HG03469 (cell line): Measurements from ENCODE around the gene SLC22A7.
"Not testable (repeated sequence)": the region's sequence is repeated elsewhere in the genome, so short reads cannot be mapped to it uniquely, and the experiment has no call there.

ENCODE experiments used
- ATAC-seq: cut with Tn5 transposase; IDR thresholded peaks from one replicate; pipeline ENCODE4 v1.9.1; 2021; ENCODE audit warnings: mild to moderate bottlenecking, moderate library complexity, moderate number of reproducible peaks; ENCODE audit not compliant: unreplicated experiment

The SLC22A7 gene

GRCh38 chr6:43299338-43300293 lies 1.6 kb downstream of the SLC22A7 start:
- no peak for ATAC-seq

GRCh38 chr6:43301081-43301870 lies 3.2 kb downstream of the SLC22A7 start:
- no peak for ATAC-seq

- no peak for ATAC-seq
Observed at GRCh38 chr6:43302126-43302525, 4.1 kb downstream of the SLC22A7 start.

GRCh38 chr6:43303006-43303405 lies 4.9 kb downstream of the SLC22A7 start:
- ATAC-seq = not testable (repeated sequence)

GRCh38 chr6:43303751-43304331 lies 5.8 kb downstream of the SLC22A7 start:
- no peak for ATAC-seq

- ATAC-seq = no peak
Observed at GRCh38 chr6:43304361-43304760, 6.3 kb downstream of the SLC22A7 start.

GRCh38 chr6:43304882-43305281 lies 6.8 kb downstream of the SLC22A7 start:
- ATAC-seq = no peak

GRCh38 chr6:43306086-43306485 lies 8.0 kb downstream of the SLC22A7 start:
- ATAC-seq = no peak

- no peak for ATAC-seq
Observed at GRCh38 chr6:43307451-43308100, 9.5 kb downstream of the SLC22A7 start.

GRCh38 chr6:43308101-43308989 lies 10.3 kb downstream of the SLC22A7 start, which contains the start of gene CRIP3:
CRIP3 (minus strand) TSS chr6:43308826; CDS start chr6:43308792, 34 bp downstream.
- no peak for ATAC-seq

- ATAC-seq = no peak
Observed at GRCh38 chr6:43308990-43309477, 11.0 kb downstream of the SLC22A7 start.

- ATAC-seq = no peak
Observed at GRCh38 chr6:43310134-43310533, 12.1 kb downstream of the SLC22A7 start.

- ATAC-seq = no peak
Observed at GRCh38 chr6:43310624-43311023, 12.6 kb downstream of the SLC22A7 start.

GRCh38 chr6:43311666-43312065 lies 13.6 kb downstream of the SLC22A7 start:
- no peak for ATAC-seq

- no peak for ATAC-seq
Observed at GRCh38 chr6:43313813-43314212, 15.8 kb downstream of the SLC22A7 start.

- ATAC-seq = no peak
Observed at GRCh38 chr6:43318011-43318410, 20.0 kb downstream of the SLC22A7 start.

- ATAC-seq = no peak
Observed at GRCh38 chr6:43325876-43326275, 27.8 kb downstream of the SLC22A7 start.

- ATAC-seq = no peak
Observed at GRCh38 chr6:43328528-43328927, 30.5 kb downstream of the SLC22A7 start.

- ATAC-seq = no peak
Observed at GRCh38 chr6:43331470-43331869, 33.4 kb downstream of the SLC22A7 start.

- no peak for ATAC-seq
Observed at GRCh38 chr6:43331891-43332290, 33.8 kb downstream of the SLC22A7 start.
